IgD-negative memory B cell (primary cell): ENCODE data around the gene CTRB1. TPM values are rescaled to one million over a fixed set of nuclear protein-coding genes. Genes with fewer than 3 reads are reported as not detected.
"Not testable (repeated sequence)": the region's sequence is repeated elsewhere in the genome, so short reads cannot be mapped to it uniquely, and the experiment has no call there.

ENCODE experiments used
- H3K27ac Mint-ChIP-seq, 3 donors: one replicate each; pipeline ENCODE4 v1.8.0; 2020 to 2022; ENCODE audit warnings: mild to moderate bottlenecking in 3 of 3, mixed read lengths in 3 of 3, moderate library complexity in 1 of 3
- H3K27me3 Mint-ChIP-seq: one replicate; pipeline ENCODE4 v1.8.0; 2021; ENCODE audit warnings: mixed read lengths
- H3K36me3 Mint-ChIP-seq: one replicate; pipeline ENCODE4 v1.8.0; 2020; ENCODE audit warnings: mild to moderate bottlenecking, mixed read lengths
- H3K4me1 Mint-ChIP-seq, 3 donors: one replicate each; pipeline ENCODE4 v1.8.0; 2020 to 2022; ENCODE audit warnings: mixed read lengths in 3 of 3, mild to moderate bottlenecking in 1 of 3
- H3K4me3 Mint-ChIP-seq, 4 donors: one replicate each; pipeline ENCODE4 v1.8.0; 2020 to 2022; ENCODE audit warnings: mild to moderate bottlenecking in 4 of 4, mixed read lengths in 4 of 4, moderate library complexity in 3 of 4
- H3K9me3 Mint-ChIP-seq, 3 donors: one replicate each; pipeline ENCODE4 v1.8.0; 2020 to 2021; ENCODE audit warnings: mixed read lengths in 3 of 3, mild to moderate bottlenecking in 1 of 3
- polyA plus RNA-seq: library from polyadenylated mRNA; unstranded; fragments of 300-500 nt; fragmentation: Illumina TruSeq; gene quantifications from one replicate; pipeline ENCODE4 v1.2.3, GENCODE V29; 2021

Gene CTRB1
- polyA plus RNA-seq, 1 donor from 2014 or later = not detected

DNA sequence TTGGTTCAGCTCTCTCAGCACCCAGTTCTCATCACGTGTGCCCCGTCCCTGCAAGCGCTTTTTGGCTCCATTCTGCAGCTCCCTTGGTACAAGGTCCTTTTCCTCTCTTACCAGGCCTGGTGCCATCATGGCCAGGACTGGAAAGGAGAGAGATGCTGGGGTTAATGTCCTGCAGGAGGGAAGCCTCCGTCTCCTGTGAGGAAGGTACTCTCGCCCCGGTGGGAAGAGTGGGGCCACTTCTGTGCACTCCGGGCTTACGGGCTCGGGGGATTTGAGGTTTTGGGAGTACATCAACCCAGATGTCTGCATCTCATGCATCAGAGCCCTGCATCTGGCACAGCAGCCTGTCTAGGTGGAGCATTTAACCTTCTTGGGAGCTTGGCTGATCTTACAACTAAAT, 22.0 kb upstream of the CTRB1 start:
- Mint-ChIP-seq H3K4me3 (no peak overlapping the region), H3K9me3 (no peaks in the 10 kb centered on the region), H3K27ac (no peak overlapping the region), H3K4me1 (peaks cover 5 to 11% (median 11%) of the 10 kb centered on the region in 3 donors), H3K36me3 (no peaks in the 10 kb centered on the region), H3K27me3 (peaks cover 36% of the 10 kb centered on the region)

DNA sequence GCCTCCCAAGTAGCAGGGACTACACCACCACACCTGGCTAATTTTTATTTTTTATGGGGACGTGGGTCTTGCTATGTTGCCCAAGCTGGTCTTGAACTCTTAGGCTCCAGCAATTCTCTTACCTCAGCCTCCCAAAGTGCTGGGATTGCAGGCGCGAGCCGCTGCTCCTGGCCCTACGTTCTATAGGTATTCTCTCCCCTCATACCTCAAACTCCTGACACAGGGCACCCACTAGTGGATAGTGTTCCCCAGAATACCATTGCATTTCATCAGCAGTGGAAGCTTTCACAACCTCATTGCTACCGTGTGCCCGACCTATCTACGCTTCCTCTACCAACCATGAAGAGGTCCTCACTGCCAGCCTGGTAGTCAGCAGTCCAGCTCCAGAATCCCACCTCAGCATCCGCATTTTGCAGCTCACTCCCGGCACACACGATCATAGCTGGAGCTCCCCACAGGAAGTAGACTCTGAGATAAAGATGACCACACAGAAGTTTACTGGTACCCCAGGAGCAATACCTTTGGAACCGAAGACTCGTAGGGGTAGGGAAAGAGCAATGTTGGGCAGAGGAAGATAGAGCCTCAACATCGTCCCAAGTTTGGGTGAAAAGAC, 21.2 kb upstream of the CTRB1 start:
- H3K4me3 Mint-ChIP-seq = no peak overlapping the region
- no peaks in the 10 kb centered on the region for H3K36me3 Mint-ChIP-seq
- peaks cover 5 to 13% (median 11%) of the 10 kb centered on the region in 3 donors for H3K4me1 Mint-ChIP-seq
- H3K9me3 Mint-ChIP-seq = no peaks in the 10 kb centered on the region
- H3K27ac Mint-ChIP-seq = no peak overlapping the region
- peaks cover 33% of the 10 kb centered on the region for H3K27me3 Mint-ChIP-seq

DNA sequence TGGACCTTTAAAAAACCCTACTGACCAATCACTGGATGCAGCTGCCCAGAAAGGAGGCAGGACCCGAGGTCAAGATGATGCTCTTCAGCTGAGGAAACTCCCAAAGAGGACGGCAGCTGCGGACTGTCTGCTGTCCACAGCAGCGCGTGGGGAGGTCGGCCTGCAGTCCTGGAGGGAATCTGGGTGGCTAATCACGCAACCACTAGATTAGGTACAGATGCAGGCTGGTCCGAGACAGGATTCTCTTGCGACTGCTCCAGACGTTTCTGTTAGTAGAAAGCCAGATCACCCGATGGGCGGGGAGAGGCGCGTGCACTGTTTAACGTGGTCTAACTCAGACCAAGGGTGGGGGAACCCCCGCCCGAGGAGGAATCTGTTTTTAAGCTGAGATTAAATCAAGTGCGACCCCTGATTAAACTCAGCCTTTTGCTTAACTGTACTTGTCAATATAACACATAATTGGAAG, 20.6 kb upstream of the CTRB1 start:
- no peaks in the 10 kb centered on the region for H3K9me3 Mint-ChIP-seq
- no peaks in the 10 kb centered on the region for H3K36me3 Mint-ChIP-seq
- H3K27ac Mint-ChIP-seq = no peak overlapping the region
- peaks cover 5 to 13% (median 11%) of the 10 kb centered on the region in 3 donors for H3K4me1 Mint-ChIP-seq
- H3K27me3 Mint-ChIP-seq = peaks cover 28% of the 10 kb centered on the region
- H3K4me3 Mint-ChIP-seq = no peak overlapping the region

DNA sequence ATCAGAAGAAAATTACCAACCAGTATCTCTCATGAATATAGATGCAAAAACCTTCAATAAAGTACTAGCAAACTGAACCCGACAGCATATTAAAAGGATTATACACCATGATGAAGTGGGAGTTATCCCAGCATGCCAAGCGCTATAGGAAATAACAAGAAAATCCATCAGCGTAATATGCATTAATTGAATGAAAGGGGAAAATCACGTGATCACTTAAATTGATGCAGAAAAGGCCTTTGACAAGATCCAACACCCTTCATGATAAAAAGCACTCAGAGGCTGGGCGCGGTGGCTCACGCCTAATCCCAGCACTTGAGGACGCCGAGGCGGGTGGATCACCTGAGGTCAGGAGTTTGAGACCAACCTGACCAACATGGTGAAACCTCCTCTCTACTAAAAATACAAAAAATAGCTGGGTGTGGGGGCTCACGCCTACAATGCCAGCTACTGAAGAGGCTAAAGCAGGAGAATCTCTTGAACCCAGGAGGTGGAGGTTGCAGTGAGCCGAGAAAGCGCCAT, 16.7 kb upstream of the CTRB1 start:
- H3K27me3 Mint-ChIP-seq = peaks cover 22% of the 10 kb centered on the region
- peaks cover 5 to 13% (median 11%) of the 10 kb centered on the region in 3 donors for H3K4me1 Mint-ChIP-seq
- no peak overlapping the region for H3K4me3 Mint-ChIP-seq
- H3K36me3 Mint-ChIP-seq = no peaks in the 10 kb centered on the region
- H3K9me3 Mint-ChIP-seq = no peaks in the 10 kb centered on the region
- no peak overlapping the region for H3K27ac Mint-ChIP-seq

DNA sequence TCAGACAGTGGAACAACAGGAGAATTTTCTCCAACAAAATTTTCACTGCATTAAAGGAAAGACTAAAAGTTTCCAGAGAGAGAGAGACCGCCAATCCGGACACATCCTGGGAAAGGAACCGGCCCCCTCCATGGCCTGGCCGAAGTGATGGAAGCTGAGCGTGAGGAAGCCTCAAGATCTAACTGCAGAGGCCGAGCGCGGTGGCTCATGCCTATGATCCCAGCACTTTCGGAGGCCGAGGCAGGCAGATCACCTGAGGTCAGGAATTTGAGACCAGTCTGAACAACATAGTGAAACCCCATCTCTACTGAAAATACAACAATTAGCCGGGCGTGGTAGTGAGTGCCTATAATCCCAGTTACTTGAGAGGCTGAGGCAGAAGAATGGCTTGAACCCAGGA, 15.7 kb upstream of the CTRB1 start:
- peak overlapping the region in 2 of 3 donors; percentile 12 to 90 for H3K27ac Mint-ChIP-seq
- H3K4me1 Mint-ChIP-seq = peaks cover 5 to 13% (median 11%) of the 10 kb centered on the region in 3 donors
- no peaks in the 10 kb centered on the region for H3K36me3 Mint-ChIP-seq
- no peaks in the 10 kb centered on the region for H3K9me3 Mint-ChIP-seq
- peaks cover 13% of the 10 kb centered on the region for H3K27me3 Mint-ChIP-seq
- no peak overlapping the region for H3K4me3 Mint-ChIP-seq

DNA sequence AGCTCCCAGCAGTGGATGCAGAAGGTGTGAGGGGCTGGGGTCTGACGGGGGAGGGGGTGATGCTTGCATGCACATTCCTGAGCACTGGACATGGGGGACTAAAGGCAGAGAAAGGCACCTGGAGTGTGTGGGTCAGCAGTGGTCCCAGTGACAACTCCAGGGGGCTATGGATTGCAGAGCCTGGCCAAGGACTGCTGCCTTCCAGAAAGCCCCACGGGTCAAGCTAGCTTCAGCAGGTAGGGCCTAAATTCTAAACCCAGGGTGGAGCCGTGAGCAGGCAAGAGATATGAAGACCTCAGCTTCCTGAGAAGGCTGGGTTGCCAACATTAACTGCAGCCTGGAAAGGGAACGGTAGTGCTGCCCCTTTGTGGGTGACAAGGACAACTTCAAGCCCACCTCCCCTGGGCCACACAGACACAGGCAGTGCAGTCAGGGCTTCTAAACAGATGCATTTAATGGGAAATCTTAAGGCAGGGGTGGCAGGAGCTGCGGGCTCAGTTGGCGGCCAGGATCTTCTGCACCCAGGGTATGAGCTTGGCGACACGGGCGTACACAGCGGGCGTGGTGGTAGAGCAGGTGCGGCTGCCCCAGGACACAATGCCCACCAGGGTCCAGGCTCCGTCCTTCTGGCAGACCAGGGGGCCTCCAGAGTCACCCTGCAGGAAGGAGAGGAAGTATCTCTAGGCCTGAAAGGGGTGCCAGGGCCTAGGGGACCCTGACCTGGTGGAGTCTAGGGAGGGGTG, 14.9 kb upstream of the CTRB1 start:
- H3K4me1 Mint-ChIP-seq = peaks cover 5 to 13% (median 11%) of the 10 kb centered on the region in 3 donors
- no peaks in the 10 kb centered on the region for H3K9me3 Mint-ChIP-seq
- H3K27me3 Mint-ChIP-seq = peaks cover 11% of the 10 kb centered on the region
- H3K36me3 Mint-ChIP-seq = no peaks in the 10 kb centered on the region
- H3K27ac Mint-ChIP-seq = peak overlapping the region in 2 of 3 donors; percentile 63 to 90
- H3K4me3 Mint-ChIP-seq = peak overlapping the region in 1 of 4 donors; percentile 65

DNA sequence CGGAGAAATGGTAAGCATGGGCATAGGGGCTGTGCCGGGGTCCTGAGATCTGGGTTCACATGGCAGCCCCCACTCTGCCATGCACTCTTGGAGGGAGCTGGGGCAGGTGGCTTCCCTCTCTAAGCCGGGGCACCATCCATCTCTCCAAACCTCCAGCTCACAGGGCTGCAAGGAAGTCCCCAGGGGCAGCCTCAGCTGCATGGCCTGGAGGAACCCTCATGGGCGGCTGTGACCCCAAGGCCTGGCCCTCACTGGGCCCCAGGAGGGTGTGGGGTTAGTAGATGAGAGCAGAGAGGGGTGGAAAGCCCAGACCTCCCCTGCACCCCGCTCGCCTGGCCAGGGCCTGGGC, 14.4 kb upstream of the CTRB1 start:
- Mint-ChIP-seq H3K27ac (no peak overlapping the region), H3K27me3 (peaks cover 10% of the 10 kb centered on the region), H3K9me3 (no peaks in the 10 kb centered on the region), H3K4me1 (peaks cover 5 to 11% (median 8%) of the 10 kb centered on the region in 3 donors), H3K36me3 (no peaks in the 10 kb centered on the region), H3K4me3 (no peak overlapping the region)

DNA sequence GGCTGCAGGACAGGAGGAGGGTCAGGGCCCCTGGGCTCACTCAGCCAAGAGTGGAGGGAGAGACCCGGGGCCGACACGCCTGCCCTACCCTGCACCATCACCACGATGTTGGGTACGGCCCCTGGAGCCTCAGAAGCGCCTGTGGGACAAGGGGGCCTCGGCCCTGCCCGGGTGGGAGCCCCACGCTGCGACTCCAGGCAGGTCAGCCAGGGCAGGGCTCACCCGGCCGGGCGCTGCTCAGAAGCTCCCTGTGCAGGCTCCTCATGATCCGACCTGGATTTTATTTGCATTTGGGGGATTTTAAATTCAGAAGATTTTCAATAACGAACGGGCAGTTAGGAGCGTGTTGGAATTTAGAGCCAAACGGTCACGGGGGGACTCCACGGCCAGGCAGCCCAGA, 13.9 kb upstream of the CTRB1 start:
- Mint-ChIP-seq H3K27me3 (peaks cover 13% of the 10 kb centered on the region), H3K4me1 (peaks cover 5 to 10% (median 6%) of the 10 kb centered on the region in 3 donors)
- H3K9me3 Mint-ChIP-seq, H3K4me3 Mint-ChIP-seq, H3K36me3 Mint-ChIP-seq, H3K27ac Mint-ChIP-seq: not testable (repeated sequence)

DNA sequence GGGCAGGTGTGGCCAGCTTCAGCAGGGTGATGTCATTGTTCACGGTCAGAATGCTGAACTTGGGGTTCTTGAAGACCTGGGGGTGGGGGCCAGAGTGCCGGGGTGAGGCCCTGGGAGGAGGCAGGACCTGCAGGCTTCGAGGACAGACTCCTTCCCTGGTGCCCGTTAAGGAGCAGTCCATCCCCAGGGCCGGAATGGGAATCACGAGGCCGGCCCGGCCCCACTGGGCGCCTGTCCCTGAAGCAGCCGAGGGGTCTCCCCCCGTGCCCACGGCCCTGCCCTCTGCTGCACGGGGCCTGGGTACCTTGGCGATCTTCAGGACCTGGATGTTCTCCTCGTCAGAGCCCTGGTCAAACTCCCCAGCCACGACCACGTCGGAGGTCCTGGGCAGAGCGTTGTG, 13.3 kb upstream of the CTRB1 start:
- peaks cover 13% of the 10 kb centered on the region for H3K27me3 Mint-ChIP-seq
- not testable (repeated sequence) for H3K9me3 Mint-ChIP-seq, H3K4me3 Mint-ChIP-seq, H3K36me3 Mint-ChIP-seq, H3K27ac Mint-ChIP-seq
- peaks cover 4 to 10% (median 6%) of the 10 kb centered on the region in 3 donors for H3K4me1 Mint-ChIP-seq

DNA sequence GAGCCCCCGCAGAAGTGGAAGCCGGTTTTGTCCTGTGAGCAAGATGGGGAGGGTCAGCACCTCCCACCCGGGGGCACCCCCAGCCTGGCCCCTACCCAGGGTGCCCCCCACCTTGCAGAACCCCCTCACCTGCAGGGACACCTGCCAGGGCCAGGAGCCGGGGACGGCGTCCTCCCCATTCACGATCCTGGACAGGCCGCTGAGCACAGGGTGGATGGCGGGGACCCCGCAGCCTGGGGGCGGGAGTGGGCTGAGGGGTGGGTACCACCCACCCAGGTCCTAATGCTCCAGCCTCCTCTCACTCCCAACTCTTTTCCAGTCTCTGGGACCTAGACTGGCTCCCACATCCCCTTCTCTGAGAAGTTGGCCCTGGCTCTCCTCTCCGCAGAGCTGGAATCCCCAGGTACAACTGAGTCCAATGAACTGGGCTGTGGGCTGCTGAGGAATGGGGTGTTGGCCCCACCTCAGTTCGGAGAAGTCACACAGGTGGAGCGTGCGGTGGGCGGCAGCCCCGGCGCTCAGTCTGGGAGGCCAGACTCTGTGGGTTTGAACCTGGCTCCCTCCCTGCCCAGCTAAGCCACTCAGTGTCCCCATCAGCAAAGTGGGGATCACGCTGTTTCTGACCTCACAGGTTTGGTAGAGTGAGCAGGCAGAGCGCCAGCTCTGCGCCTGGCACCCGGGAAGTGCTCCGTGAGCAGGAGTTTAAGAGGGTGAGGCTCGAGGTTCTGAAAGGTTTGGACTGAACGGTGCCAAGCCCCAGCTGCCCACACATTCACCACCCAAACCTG, 12.6 kb upstream of the CTRB1 start:
- not testable (repeated sequence) for H3K9me3 Mint-ChIP-seq, H3K27ac Mint-ChIP-seq, H3K36me3 Mint-ChIP-seq, H3K4me1 Mint-ChIP-seq, H3K4me3 Mint-ChIP-seq
- H3K27me3 Mint-ChIP-seq = peaks cover 14% of the 10 kb centered on the region

DNA sequence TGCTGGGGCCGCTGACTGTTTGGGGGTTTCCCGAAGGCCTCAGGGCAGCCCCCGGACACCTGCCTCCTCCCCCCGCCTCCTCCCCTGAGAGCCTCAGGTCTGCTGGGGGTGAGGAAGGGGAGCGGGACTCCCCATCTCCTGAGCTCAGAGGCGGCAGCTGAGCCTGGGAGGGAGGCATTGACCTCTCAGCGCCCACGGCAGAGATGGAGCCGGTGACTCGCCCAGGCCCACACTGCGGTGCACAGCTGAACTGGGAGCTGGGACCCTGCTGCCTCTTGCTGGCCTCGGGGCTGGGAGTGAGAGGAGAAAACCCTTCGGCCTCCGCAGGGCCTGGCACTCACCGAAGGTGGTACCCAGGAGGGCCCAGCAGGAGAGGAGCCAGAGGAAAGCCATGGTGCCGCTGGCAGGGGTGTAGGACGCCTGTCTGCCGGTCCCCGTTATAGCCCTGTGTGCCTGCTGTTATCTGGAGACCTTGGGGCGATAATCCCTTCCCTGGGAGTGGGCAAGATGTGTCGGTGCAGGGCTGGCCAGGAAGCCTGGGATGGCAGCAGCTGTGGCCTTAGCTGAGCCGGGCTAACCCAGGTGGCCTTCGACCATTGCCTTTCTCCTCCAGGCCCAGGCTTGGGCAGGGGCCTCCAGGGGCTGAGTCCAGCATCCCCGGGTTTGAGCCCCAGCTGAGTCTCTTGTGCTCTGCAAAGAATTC, 11.9 kb upstream of the CTRB1 start, which contains the start of gene CTRB2:
Gene CTRB2, minus strand, starts transcription at position 413 of the 703 bp plus-strand sequence. Its CDS starts 20 bp downstream, at position 393.
- Mint-ChIP-seq H3K4me3 (no peak within 1 kb of the TSS), H3K4me1 (peaks cover 0 to 2% (median 0%) of the 10 kb centered on the region in 3 donors), H3K27me3 (peaks cover 11% of the 10 kb centered on the region), H3K36me3 (no peaks in the 10 kb centered on the region), H3K27ac (no peak within 1 kb of the TSS), H3K9me3 (no peaks in the 10 kb centered on the region)

DNA sequence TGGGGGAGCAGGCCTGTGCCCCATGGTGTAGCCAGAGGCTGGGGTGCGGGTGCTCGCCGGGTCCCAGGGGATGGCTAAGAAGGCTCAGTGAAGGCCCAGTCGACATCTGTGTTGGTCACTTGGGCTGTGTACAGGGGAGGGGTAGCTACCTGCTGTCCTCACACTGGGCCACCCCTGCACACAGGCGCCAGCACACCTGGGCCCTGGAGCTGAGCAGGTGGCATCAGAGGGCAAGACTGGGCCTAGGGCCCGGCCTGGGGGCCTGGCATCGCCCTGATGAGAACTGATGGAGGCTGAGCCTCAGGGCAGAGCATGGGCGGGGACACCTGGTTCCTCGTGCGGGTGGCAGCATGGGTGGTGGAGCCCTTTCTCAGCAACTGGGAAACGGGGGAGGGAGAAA, 11.0 kb upstream of the CTRB1 start:
- H3K27me3 Mint-ChIP-seq = peaks cover 14% of the 10 kb centered on the region
- no peaks in the 10 kb centered on the region for H3K9me3 Mint-ChIP-seq
- no peak overlapping the region for H3K4me3 Mint-ChIP-seq
- H3K36me3 Mint-ChIP-seq = no peaks in the 10 kb centered on the region
- no peak overlapping the region for H3K27ac Mint-ChIP-seq
- H3K4me1 Mint-ChIP-seq = no peaks in the 10 kb centered on the region

DNA sequence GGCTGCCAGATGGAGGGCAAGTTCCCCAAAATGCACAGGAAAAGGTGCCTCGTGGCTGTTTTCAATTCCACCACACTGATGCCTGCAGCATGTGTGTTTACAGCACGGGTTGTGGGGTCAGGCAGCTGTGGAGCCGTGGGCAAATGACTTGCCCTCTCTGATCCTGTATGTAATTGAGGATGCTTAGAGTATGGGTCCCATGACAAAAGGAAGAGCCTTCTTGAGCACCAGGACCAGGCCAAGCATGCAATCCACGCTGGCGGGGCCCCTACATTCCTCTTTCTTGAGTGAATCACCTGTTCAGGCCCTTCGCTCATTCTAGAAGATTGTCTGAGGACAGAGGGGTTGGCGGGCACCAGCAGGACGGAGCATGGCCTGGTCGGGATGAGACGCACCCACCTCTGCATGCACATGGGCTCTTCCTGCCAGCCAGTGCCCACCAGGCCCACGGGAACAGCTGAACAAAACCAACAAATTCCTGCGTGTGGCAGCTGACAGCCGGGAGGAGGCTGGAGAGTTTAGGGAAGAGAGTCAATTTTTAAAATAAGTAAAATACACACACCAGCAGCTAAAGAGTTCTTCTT, 10.5 kb upstream of the CTRB1 start:
- H3K9me3 Mint-ChIP-seq = no peaks in the 10 kb centered on the region
- no peak overlapping the region for H3K4me3 Mint-ChIP-seq
- no peaks in the 10 kb centered on the region for H3K4me1 Mint-ChIP-seq
- H3K27me3 Mint-ChIP-seq = peaks cover 14% of the 10 kb centered on the region
- no peaks in the 10 kb centered on the region for H3K36me3 Mint-ChIP-seq
- H3K27ac Mint-ChIP-seq = no peak overlapping the region

DNA sequence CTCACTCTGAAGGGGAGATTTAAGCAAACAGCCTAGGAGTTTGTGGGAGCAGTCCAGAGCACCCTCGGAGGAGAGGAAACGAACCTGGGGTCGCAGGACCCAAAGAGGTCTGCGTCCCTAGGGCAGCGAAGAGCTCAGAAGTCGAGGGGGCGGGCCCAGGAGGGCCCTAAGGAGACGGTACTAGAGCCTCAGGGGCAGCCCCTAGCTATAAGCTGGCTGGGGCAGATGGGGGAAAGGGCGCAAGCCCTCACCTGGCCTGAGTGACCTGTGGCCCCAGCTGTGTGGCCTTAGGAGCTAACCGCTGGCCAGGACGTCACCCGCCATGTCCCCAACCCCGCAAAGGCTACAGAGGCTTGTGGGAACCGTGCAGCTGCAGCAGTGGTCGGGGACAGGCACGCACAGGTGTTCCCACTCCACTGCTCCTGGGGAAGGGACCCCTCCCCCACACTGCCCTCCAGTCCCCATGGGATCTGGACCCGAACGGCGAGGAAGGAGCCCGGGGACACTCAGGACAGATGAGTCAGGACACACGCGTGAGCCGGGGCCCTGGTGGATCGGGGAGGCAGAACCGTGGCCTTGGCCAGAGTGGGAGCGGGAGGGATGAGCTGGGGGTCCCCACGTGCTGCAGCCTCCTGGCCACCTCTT, 9.8 kb upstream of the CTRB1 start:
- Mint-ChIP-seq H3K4me1 (no peaks in the 10 kb centered on the region), H3K27me3 (peaks cover 12% of the 10 kb centered on the region), H3K27ac (no peak overlapping the region), H3K9me3 (no peaks in the 10 kb centered on the region), H3K36me3 (no peaks in the 10 kb centered on the region), H3K4me3 (no peak overlapping the region)
